Measurements from ENCODE around the gene BCAP31.
"Not testable (repeated sequence)": the region's sequence is repeated elsewhere in the genome, so short reads cannot be mapped to it uniquely, and the experiment has no call there.

GRCh38 chrX:153699210-153699783, 24.9 kb downstream of the BCAP31 start:
- not testable (repeated sequence) for TF ChIP-seq POLR2A (IDR thresholded peaks at IDR 0.05; ENCODE audit: extremely low read depth, insufficient read length); CTCF (IDR thresholded peaks at IDR 0.05; ENCODE audit: low read depth, low read length)
